ACC112 (cell line): ENCODE measurements around the gene UBE2F.
"Not testable (repeated sequence)": the region's sequence is repeated elsewhere in the genome, so short reads cannot be mapped to it uniquely, and the experiment has no call there.

Experiments used
- H2AFZ ChIP-seq: fragments of 200-600 bp; sonication (generic); one replicate; pipeline ENCODE4 v1.6.0; 2017; ENCODE audit warnings: antibody characterized with exemption, low read length; ENCODE audit not compliant: unreplicated experiment
- H3K27ac ChIP-seq: fragments of 200-600 bp; sonication (generic); 2 replicates; pipeline ENCODE4 v1.5.1; 2014; ENCODE audit warnings: low read depth, mild to moderate bottlenecking, antibody characterized with exemption, low read length, moderate library complexity
- H3K27me3 ChIP-seq: fragments of 200-600 bp; sonication (generic); 2 replicates; pipeline ENCODE4 v1.6.1; 2014; ENCODE audit warnings: mild to moderate bottlenecking, antibody characterized with exemption, low read length, moderate library complexity, mixed read lengths; ENCODE audit not compliant: insufficient read depth
- H3K36me3 ChIP-seq: fragments of 200-600 bp; sonication (generic); 2 replicates; pipeline ENCODE4 v1.6.1; 2016; ENCODE audit warnings: mild to moderate bottlenecking, antibody characterized with exemption, low read length, moderate library complexity, mixed read lengths; ENCODE audit not compliant: insufficient read depth
- H3K4me1 ChIP-seq: fragments of 200-600 bp; sonication (generic); one replicate; pipeline ENCODE4 v1.6.1; 2016; ENCODE audit warnings: low read length, mixed read lengths; ENCODE audit not compliant: insufficient read depth, unreplicated experiment, control insufficient read depth
- H3K4me3 ChIP-seq: fragments of 200-600 bp; sonication (generic); 2 replicates; pipeline ENCODE4 v1.5.1; 2014; ENCODE audit warnings: mild to moderate bottlenecking, low read depth, low read length
- H3K79me2 ChIP-seq: fragments of 200-600 bp; sonication (generic); one replicate; pipeline ENCODE4 v1.6.0; 2016; ENCODE audit warnings: low read length; ENCODE audit not compliant: control insufficient read depth, unreplicated experiment, insufficient read depth

Gene UBE2F

GRCh38 chr2:237979331-237979730 lies 12.5 kb downstream of the UBE2F start:
- no peaks in the 10 kb centered on the region for H3K4me1 ChIP-seq
- no peak overlapping the region for H2AFZ ChIP-seq
- H3K4me3 ChIP-seq: no peak overlapping the region
- no peak overlapping the region for H3K27ac ChIP-seq
- peaks cover 3% of the 10 kb centered on the region; the same call in 1 of the 2 replicates for H3K36me3 ChIP-seq
- H3K79me2 ChIP-seq: peaks cover 35% of the 10 kb centered on the region
- no peaks in the 10 kb centered on the region for H3K27me3 ChIP-seq

GRCh38 chr2:237980087-237980486 lies 13.3 kb downstream of the UBE2F start:
- Histone ChIP-seq H3K27ac (no peak overlapping the region), H3K79me2 (peaks cover 38% of the 10 kb centered on the region), H3K36me3 (peaks cover 3% of the 10 kb centered on the region; the same call in 1 of the 2 replicates)

GRCh38 chr2:237980751-237981150 lies 13.9 kb downstream of the UBE2F start:
- Histone ChIP-seq H3K79me2 (peaks cover 45% of the 10 kb centered on the region), H3K4me1 (no peaks in the 10 kb centered on the region), H2AFZ (no peak overlapping the region), H3K4me3 (no peak overlapping the region), H3K27ac (no peak overlapping the region), H3K36me3 (no peaks in the 10 kb centered on the region), H3K27me3 (no peaks in the 10 kb centered on the region)

More at GRCh38 chr2:237980087-237980486, 13.3 kb downstream of the UBE2F start:
- Histone ChIP-seq H3K27me3 (no peaks in the 10 kb centered on the region), H2AFZ (no peak overlapping the region), H3K4me3 (no peak overlapping the region), H3K4me1 (no peaks in the 10 kb centered on the region)

- not testable (repeated sequence) for H3K4me3 ChIP-seq, H2AFZ ChIP-seq, H3K36me3 ChIP-seq, H3K4me1 ChIP-seq, H3K27ac ChIP-seq, H3K27me3 ChIP-seq
- peaks cover 42% of the 10 kb centered on the region for H3K79me2 ChIP-seq
These were observed 14.8 kb downstream of the UBE2F start for GRCh38 chr2:237981621-237982020.

GRCh38 chr2:237982039-237982725 lies 15.4 kb downstream of the UBE2F start:
- Histone ChIP-seq H3K4me1 (no peaks in the 10 kb centered on the region), H3K27ac (no peak overlapping the region), H3K79me2 (peaks cover 43% of the 10 kb centered on the region)

GRCh38 chr2:237983922-237984321 lies 17.1 kb downstream of the UBE2F start:
- Histone ChIP-seq H3K27ac (no peak overlapping the region), H3K4me3 (no peak overlapping the region), H3K36me3 (0 out of 2 replicates have a peak, but pooled peaks cover 2% of the 10 kb centered on the region), H2AFZ (no peak overlapping the region), H3K27me3 (no peaks in the 10 kb centered on the region), H3K79me2 (peaks cover 41% of the 10 kb centered on the region), H3K4me1 (no peaks in the 10 kb centered on the region)

More at GRCh38 chr2:237982039-237982725, 15.4 kb downstream of the UBE2F start:
- Histone ChIP-seq H2AFZ (no peak overlapping the region), H3K4me3 (no peak overlapping the region), H3K36me3 (no peaks in the 10 kb centered on the region), H3K27me3 (no peaks in the 10 kb centered on the region)

GRCh38 chr2:237987268-237987667 lies 20.5 kb downstream of the UBE2F start:
- H3K27ac ChIP-seq: no peak overlapping the region
- no peak overlapping the region for H2AFZ ChIP-seq
- no peaks in the 10 kb centered on the region for H3K27me3 ChIP-seq
- H3K4me1 ChIP-seq: no peaks in the 10 kb centered on the region
- H3K36me3 ChIP-seq: peaks cover 5% of the 10 kb centered on the region; the same call in 1 of the 2 replicates
- peaks cover 27% of the 10 kb centered on the region for H3K79me2 ChIP-seq
- H3K4me3 ChIP-seq: no peak overlapping the region

GRCh38 chr2:237993701-237994100 lies 26.9 kb downstream of the UBE2F start:
- no peak overlapping the region for H3K4me3 ChIP-seq
- no peaks in the 10 kb centered on the region for H3K27me3 ChIP-seq
- no peaks in the 10 kb centered on the region for H3K4me1 ChIP-seq
- H3K27ac ChIP-seq: no peak overlapping the region
- no peak overlapping the region for H2AFZ ChIP-seq
- H3K79me2 ChIP-seq: peaks cover 4% of the 10 kb centered on the region
- H3K36me3 ChIP-seq: peaks cover 9% of the 10 kb centered on the region; the same call in 1 of the 2 replicates

- Histone ChIP-seq H3K79me2 (peaks cover 5% of the 10 kb centered on the region), H3K4me1 (no peaks in the 10 kb centered on the region), H3K4me3 (no peak overlapping the region), H3K36me3 (peaks cover 14% of the 10 kb centered on the region), H3K27me3 (no peaks in the 10 kb centered on the region), H2AFZ (no peak overlapping the region), H3K27ac (no peak overlapping the region)
These were observed 28.2 kb downstream of the UBE2F start for GRCh38 chr2:237995036-237995435.

GRCh38 chr2:237996021-237996593 lies 29.3 kb downstream of the UBE2F start:
- Histone ChIP-seq H2AFZ (no peak overlapping the region), H3K27me3 (no peaks in the 10 kb centered on the region), H3K4me3 (no peak overlapping the region), H3K79me2 (peaks cover 5% of the 10 kb centered on the region), H3K36me3 (peaks cover 14% of the 10 kb centered on the region), H3K27ac (no peak overlapping the region), H3K4me1 (no peaks in the 10 kb centered on the region)

- Histone ChIP-seq H3K4me1 (no peaks in the 10 kb centered on the region), H2AFZ (no peak overlapping the region), H3K79me2 (peaks cover 5% of the 10 kb centered on the region), H3K4me3 (no peak overlapping the region), H3K36me3 (peaks cover 9% of the 10 kb centered on the region), H3K27me3 (no peaks in the 10 kb centered on the region), H3K27ac (no peak overlapping the region)
These were observed 30.7 kb downstream of the UBE2F start for GRCh38 chr2:237997521-237997920.
